ENCODE data around the gene NKX1-1. TPM values are rescaled to one million over a fixed set of nuclear protein-coding genes. Genes with fewer than 3 reads are reported as not detected.

Gene NKX1-1
- total RNA-seq, 1 donor from 2014 or later: not detected

DNA sequence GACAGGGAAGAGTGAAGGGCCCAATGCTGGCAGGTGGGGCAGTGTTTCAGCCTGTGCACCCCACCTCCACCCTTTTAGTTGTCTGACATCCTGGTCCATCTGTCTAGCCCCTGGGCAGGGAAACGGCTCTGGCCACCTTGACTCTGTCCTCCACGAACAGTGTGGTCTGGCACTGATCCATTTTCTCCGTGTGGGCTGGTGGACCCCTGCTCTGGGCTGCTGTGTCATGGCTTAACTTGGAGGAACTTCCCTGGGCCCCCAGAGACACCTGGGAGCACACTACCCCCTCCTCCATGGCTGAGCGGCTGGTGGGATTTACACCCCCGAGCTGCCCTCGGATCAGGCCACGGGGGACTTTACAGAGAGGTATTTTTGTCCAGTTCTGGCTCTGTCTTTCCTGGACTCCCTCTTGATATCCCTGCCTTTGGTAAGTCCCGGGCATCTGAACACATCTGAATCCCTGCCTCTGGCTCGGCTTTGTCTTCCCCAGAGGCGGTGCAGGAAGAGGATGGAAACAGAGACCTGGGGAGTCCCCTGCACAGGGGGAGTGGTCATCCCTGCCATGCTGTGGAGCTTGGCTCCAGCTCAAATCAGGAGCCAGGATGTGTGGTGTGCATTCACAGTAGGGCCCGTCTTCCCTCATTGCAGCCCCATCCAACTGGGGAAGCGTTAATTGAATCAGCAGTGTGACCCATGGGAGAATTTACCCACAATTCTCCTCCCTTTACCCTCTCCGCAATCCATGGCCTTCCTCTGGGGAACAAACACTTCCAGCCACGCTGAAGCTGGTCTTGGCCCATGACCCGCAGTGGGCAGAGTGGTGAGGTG, 6.3 kb upstream of the NKX1-1 start:
- H3K4me1 Mint-ChIP-seq: peaks cover 2% of the 10 kb centered on the region

GRCh38 chr4:1411436-1412375, 5.5 kb upstream of the NKX1-1 start:
- DNase-seq: peak; percentile 40
- intact Hi-C loops (cut with micrococcal nuclease): no loop called here
- peaks cover 4% of the 10 kb centered on the region for H3K4me1 Mint-ChIP-seq
- H3K36me3 Mint-ChIP-seq (ENCODE audit: low read depth): peaks cover 5% of the 10 kb centered on the region
- H3K9me3 Mint-ChIP-seq: peaks cover 6% of the 10 kb centered on the region
- H3K4me3 Mint-ChIP-seq: no peak overlapping the region
- peaks cover 27% of the 10 kb centered on the region for H3K27me3 Mint-ChIP-seq
- no peak overlapping the region for H3K27ac Mint-ChIP-seq

More for the DNA sequence above, 6.3 kb upstream of the NKX1-1 start:
- peak; percentile 41 for DNase-seq
- Mint-ChIP-seq H3K36me3 (ENCODE audit: low read depth) (peaks cover 3% of the 10 kb centered on the region), H3K27me3 (peaks cover 23% of the 10 kb centered on the region), H3K27ac (no peak overlapping the region), H3K4me3 (no peak overlapping the region), H3K9me3 (peaks cover 3% of the 10 kb centered on the region)
- intact Hi-C loops (cut with micrococcal nuclease): no loop called here

GRCh38 chr4:1410491-1411325, 4.5 kb upstream of the NKX1-1 start:
- Mint-ChIP-seq H3K27me3 (peaks cover 23% of the 10 kb centered on the region), H3K4me3 (no peak overlapping the region), H3K4me1 (peaks cover 4% of the 10 kb centered on the region), H3K36me3 (ENCODE audit: low read depth) (peaks cover 5% of the 10 kb centered on the region), H3K27ac (no peak overlapping the region), H3K9me3 (peaks cover 6% of the 10 kb centered on the region)
- peak; percentile 83 for DNase-seq
- intact Hi-C loops (cut with micrococcal nuclease): no loop called here

- peaks cover 9% of the 10 kb centered on the region for H3K36me3 Mint-ChIP-seq (ENCODE audit: low read depth)
- DNase-seq: peak; percentile 46
- peaks cover 6% of the 10 kb centered on the region for H3K4me1 Mint-ChIP-seq
- H3K27me3 Mint-ChIP-seq: peaks cover 28% of the 10 kb centered on the region
- no peak overlapping the region for H3K4me3 Mint-ChIP-seq
- peaks cover 6% of the 10 kb centered on the region for H3K9me3 Mint-ChIP-seq
- intact Hi-C loops (cut with micrococcal nuclease): loop anchor here (10.0 kb wide), 1 partner anchor 835 kb away; the partner anchor contains the start of gene TMEM271
- peak overlapping the region; percentile 51 for H3K27ac Mint-ChIP-seq
Observed at GRCh38 chr4:1409491-1410425, 3.5 kb upstream of the NKX1-1 start.

DNA sequence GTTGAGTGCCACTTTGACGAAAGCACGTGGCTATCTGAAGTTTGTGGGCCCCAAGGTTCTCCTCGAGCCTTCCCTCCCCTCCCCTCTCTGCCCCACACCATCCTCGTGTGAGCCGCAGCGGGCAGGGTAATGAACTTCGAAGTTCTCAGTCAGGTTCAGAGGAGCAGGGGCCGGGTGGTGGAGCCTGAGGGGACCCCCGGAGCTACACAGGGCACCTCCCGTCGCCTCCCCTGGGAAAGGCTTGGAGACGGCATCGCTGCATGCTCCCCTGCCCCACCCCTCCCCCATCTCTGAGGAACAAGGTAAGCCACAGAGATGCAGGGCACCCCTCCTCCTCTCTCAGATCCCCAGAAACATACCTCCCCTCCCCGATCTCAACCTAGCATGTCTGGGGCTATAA, 2.8 kb upstream of the NKX1-1 start:
- intact Hi-C loops (cut with micrococcal nuclease): loop anchor here (10.0 kb wide), 1 partner anchor 834 kb away; the partner anchor contains the start of gene TMEM271
- peaks cover 6% of the 10 kb centered on the region for H3K4me1 Mint-ChIP-seq
- H3K9me3 Mint-ChIP-seq: peaks cover 6% of the 10 kb centered on the region
- H3K27ac Mint-ChIP-seq: no peak overlapping the region
- H3K4me3 Mint-ChIP-seq: no peak overlapping the region
- DNase-seq: peak; percentile 32
- H3K27me3 Mint-ChIP-seq: peaks cover 28% of the 10 kb centered on the region
- peaks cover 9% of the 10 kb centered on the region for H3K36me3 Mint-ChIP-seq (ENCODE audit: low read depth)

- peak overlapping the region; percentile 10 for H3K4me3 Mint-ChIP-seq
- H3K36me3 Mint-ChIP-seq (ENCODE audit: low read depth): peaks cover 9% of the 10 kb centered on the region
- peak; percentile 53 for DNase-seq
- peaks cover 6% of the 10 kb centered on the region for H3K4me1 Mint-ChIP-seq
- H3K27ac Mint-ChIP-seq: peak overlapping the region; percentile 64
- peaks cover 6% of the 10 kb centered on the region for H3K9me3 Mint-ChIP-seq
- intact Hi-C loops (cut with micrococcal nuclease): loop anchor here (10.0 kb wide), 1 partner anchor 834 kb away; the partner anchor contains the start of gene TMEM271
- H3K27me3 Mint-ChIP-seq: peaks cover 29% of the 10 kb centered on the region
Observed at GRCh38 chr4:1408418-1408817, 2.2 kb upstream of the NKX1-1 start.

- H3K9me3 Mint-ChIP-seq: peaks cover 6% of the 10 kb centered on the region
- peaks cover 9% of the 10 kb centered on the region for H3K36me3 Mint-ChIP-seq (ENCODE audit: low read depth)
- H3K4me3 Mint-ChIP-seq: peak overlapping the region; percentile 10
- peak; percentile 51 for DNase-seq
- peaks cover 6% of the 10 kb centered on the region for H3K4me1 Mint-ChIP-seq
- intact Hi-C loops (cut with micrococcal nuclease): loop anchor here (10.0 kb wide), 1 partner anchor 833 kb away; the partner anchor contains the start of gene TMEM271
- peaks cover 29% of the 10 kb centered on the region for H3K27me3 Mint-ChIP-seq
- H3K27ac Mint-ChIP-seq: peak overlapping the region; percentile 64
Observed at GRCh38 chr4:1407657-1408333, 1.6 kb upstream of the NKX1-1 start.

GRCh38 chr4:1406981-1407656, 877 bp upstream of the NKX1-1 start:
- Mint-ChIP-seq H3K27me3 (peaks cover 29% of the 10 kb centered on the region), H3K4me1 (peaks cover 6% of the 10 kb centered on the region), H3K4me3 (no peak overlapping the region), H3K36me3 (ENCODE audit: low read depth) (peaks cover 9% of the 10 kb centered on the region), H3K27ac (peak overlapping the region; percentile 69), H3K9me3 (peaks cover 6% of the 10 kb centered on the region)
- peak; percentile 55 for DNase-seq
- intact Hi-C loops (cut with micrococcal nuclease): loop anchor here (10.0 kb wide), 1 partner anchor 832 kb away; the partner anchor contains the start of gene TMEM271

GRCh38 chr4:1405636-1406393, 427 bp downstream of the NKX1-1 start:
- H3K36me3 Mint-ChIP-seq (ENCODE audit: low read depth): peaks cover 9% of the 10 kb centered on the region
- H3K27ac Mint-ChIP-seq: no peak overlapping the region
- peaks cover 6% of the 10 kb centered on the region for H3K9me3 Mint-ChIP-seq
- H3K4me1 Mint-ChIP-seq: peaks cover 6% of the 10 kb centered on the region
- H3K4me3 Mint-ChIP-seq: no peak overlapping the region
- DNase-seq: peak; percentile 55
- intact Hi-C loops (cut with micrococcal nuclease): loop anchor here (10.0 kb wide), 1 partner anchor 831 kb away; the partner anchor contains the start of gene TMEM271
- peaks cover 34% of the 10 kb centered on the region for H3K27me3 Mint-ChIP-seq

DNA sequence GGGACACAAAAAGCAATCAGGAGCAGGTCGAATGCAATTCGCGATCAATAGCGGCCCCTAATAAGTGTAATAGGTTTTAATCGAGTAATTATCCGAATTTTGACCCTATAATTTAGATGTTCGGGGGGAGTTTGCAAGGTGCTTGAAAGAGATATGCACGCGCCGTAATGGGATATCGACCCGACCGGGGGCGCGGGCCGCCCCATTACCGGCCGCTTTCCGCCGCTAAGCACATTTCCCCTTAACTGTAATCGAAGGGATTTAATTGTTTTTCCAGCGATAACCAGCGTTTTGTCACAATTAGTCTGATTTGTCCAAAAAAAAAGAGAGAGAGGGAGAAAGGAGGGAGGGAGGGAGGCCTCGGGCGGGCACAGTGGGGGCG, 997 bp downstream of the NKX1-1 start:
- Mint-ChIP-seq H3K4me1 (peaks cover 6% of the 10 kb centered on the region), H3K9me3 (peaks cover 6% of the 10 kb centered on the region), H3K4me3 (no peak overlapping the region), H3K36me3 (ENCODE audit: low read depth) (peaks cover 9% of the 10 kb centered on the region), H3K27me3 (peaks cover 34% of the 10 kb centered on the region), H3K27ac (peak overlapping the region; percentile 87)
- DNase-seq: no peak
- intact Hi-C loops (cut with micrococcal nuclease): loop anchor here (10.0 kb wide), 1 partner anchor 830 kb away; the partner anchor contains the start of gene TMEM271
